IPS DF 19.7 (cell line): ENCODE data around the gene GP1BB.

Experiments used
- DNase-seq: peaks from one replicate; pipeline ENCODE4 v3.0.0-alpha.2; 2013; ENCODE audit warnings: low read depth, low spot score

GP1BB gene

DNA sequence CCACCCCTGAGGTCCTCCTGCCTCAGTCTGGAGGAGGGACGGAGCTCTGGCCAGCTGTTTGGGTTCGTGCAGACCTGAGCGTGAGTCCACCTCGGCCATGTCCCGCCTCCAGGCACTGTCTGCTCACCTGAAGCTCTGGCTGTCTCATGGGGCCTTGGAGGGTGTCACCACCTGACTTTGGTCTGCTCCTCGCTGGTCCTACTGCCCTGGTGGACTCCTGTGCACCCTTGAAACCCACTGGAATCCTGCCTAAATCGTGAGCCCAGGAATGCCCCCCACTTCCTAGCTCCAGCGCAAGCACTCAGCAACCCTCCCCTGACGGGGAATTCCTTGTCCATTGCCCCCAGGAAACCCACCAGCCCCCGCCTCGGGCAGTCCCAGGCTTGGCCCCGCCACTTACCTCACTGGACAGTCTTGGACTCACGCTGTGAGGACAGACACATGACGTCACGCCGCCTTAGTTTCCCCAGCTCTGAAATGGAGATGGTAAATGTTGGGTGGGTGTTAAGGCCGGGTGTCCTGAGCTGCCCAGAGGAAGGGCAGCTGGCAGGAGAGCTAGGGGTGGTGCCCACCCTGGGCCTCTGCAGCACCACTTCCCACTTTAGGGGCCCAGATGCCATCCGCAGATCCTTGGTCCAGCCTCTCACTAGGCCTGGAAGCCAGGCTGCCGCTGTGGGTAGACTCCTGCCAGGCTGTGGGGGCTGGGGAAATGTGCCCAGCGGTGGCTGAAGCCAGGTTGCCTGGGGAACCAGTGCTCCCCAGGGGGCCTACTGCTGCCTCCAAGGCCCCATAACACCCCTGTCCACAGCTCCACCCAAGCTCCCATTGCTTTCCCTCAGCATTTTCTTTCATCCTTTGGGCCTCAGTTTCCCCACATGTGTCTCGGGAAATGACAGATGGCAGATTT, 19.1 kb downstream of the GP1BB start:
- no peak for DNase-seq

DNA sequence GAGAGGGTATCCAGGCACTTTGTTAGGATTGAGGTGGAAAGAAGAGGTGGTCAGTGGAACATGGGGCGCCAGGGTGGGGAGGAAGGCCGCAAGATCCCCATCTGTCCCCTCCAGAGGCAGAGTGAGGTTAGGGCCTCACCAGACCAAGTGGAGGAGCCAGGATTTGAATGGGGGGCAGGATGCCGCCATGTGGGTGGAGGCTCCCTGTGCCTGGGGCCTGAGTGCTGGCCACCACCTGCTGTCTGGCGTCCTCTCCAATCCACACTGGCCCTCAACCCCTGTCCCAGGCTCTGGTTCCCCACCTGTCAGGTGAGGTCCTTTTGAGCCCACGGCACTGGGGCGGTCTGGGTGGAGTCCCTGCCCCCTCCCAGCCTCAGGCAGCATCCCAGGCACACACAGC, 19.7 kb downstream of the GP1BB start:
- no peak for DNase-seq

DNA sequence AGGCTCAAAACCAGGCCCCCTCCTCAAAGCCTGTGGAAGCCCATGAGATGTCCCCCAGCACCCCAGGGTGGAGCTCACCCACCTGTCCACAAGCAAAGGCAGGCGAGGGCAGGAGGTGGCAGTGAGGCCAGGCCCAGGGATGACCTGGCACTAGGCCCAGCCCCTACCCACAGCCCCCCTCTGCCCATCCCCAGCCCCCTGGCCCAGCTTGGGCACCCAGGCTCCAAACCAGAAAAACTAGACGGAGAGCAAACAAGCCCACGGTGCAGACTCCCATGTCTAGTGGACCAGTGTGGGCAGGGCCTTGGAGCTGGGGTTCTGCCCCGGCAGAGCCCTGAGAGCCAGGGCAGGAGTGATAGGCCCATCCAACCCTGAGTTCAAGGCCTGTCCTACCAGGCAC, 20.3 kb downstream of the GP1BB start:
- DNase-seq: no peak

DNA sequence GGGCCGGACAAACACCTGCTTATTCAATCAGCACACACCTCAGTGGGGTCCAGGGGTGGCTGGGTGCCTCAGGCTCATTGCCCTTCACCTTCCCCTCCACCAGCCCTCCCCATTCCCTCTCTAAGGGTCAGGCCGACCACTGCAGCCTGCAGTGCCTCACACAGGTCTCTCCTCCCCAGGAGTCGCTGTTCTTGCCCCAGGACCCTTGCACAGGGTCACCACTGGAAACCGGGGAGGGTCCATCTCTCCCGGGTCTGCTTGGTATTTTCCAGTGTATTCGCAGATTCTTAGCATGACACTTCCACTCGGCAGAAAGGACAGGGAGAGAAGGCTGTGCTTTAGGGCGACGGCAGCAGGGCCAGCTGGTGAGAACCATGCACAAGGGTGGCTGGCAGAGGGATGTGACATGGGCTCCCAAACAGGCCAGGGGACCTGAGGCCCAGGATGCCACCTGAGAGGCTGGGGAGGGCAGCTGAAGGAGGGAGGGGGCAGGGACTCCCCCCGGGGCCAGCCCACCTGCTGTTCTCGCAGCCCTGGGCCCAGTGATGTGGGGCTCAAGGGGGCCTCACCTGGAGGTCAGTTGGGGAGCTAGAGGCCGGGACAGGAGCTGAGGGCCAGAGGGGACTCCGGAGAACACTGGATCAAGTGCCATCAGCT, 21.1 kb downstream of the GP1BB start:
- no peak for DNase-seq

DNA sequence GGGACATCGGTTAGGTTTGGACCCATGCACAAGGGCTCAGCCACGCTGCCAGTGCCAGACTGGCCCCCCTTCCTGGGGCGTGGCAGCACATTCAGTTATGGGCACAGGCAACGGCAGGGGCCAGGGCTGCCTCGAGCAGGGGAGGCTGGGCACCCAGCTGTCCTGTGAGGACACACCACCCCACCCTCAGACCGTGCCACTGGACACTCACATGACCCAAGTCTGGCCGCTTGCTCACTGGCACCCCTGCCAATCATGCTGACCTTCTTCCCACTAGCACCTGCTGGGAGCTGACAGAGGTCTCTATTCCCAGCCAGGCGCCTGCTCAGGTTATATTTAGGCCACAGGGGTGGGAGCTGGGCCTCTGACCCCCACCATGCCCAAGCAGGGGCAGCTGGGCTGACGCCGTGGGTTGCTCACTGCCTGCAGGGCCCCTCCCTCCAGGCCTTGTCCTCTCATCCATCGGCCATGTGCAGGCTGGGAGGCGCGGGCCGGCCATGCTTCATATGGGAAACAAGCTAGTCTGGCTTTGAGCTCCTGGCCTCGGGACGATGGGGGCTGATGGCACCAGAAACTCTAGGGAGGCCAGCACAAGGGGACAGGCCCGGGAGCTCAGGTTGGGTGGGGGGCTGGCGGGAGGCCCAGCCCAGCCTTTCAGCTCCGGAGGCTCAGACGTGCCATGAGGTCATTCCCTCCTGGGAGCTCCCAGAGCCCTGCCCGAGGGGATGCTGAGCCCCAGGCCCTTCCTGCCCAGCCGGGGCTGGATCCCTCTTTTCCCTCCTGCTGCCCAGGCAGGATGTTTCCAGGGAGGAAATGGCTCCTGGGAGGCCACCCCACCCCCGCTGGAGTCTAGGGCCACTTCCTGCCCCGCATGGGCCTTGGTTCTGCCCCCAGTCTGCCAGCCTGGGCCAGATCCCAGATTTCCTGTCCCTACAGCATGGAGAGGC, 22.1 kb downstream of the GP1BB start:
- no peak for DNase-seq

DNA sequence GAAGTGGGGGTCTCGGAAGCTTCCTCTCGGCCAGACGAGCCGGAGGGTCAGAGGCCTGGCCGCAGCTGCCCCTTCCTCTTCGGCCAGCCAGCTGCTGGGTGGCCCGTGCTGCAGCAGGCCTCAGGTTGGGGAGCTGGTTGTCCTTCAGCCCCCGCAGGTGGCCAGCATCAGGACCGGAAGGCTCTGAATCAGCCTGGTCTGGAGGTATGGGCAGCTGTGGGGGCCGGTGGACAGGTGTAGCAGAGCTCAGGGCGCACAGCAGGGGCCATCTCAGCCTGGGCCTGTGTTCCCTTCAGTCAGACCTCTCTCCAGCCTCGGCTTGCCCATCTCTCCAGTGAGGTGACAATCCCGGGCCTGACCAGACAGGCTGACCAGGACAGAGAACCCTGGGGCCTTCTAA, 23.4 kb downstream of the GP1BB start:
- no peak for DNase-seq

DNA sequence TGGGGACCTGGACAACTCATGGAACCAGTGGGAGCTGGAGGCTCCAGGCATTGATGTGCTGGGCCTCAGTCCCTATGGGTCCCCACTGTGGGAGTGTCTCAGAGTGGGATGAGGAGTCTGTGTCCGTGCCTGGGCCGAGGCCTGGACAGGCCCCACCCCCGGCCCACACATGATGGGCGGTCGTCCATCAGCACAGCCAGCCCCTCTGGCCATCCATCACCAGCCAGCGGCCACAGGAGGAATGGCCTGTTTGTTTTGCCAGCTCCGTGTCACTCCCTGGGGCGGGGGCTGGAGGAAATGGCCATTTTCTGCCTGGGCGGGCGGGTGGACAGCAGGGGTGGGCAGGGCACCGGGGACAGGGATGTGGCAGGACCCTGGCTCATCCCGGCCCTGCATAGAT, 24.2 kb downstream of the GP1BB start:
- DNase-seq: no peak

DNA sequence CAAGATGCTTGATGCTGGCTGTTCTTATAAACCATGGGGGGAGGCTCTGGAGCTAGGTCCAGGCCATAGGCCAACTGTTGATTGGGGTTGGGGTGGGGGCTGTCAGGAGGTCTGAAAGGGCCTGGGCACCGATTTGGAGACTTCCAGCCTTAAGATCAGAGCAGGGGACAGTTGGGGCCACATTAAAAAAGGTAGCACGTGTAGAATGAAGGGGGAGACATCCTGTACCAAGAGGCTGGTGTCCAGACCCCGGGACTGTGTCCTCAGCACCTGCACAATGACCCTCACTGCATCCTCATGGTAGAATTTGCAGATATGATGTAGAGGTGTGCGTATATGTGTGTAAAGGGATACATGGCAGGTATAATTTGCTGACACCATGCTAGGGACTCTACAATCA, 24.8 kb downstream of the GP1BB start:
- no peak for DNase-seq

DNA sequence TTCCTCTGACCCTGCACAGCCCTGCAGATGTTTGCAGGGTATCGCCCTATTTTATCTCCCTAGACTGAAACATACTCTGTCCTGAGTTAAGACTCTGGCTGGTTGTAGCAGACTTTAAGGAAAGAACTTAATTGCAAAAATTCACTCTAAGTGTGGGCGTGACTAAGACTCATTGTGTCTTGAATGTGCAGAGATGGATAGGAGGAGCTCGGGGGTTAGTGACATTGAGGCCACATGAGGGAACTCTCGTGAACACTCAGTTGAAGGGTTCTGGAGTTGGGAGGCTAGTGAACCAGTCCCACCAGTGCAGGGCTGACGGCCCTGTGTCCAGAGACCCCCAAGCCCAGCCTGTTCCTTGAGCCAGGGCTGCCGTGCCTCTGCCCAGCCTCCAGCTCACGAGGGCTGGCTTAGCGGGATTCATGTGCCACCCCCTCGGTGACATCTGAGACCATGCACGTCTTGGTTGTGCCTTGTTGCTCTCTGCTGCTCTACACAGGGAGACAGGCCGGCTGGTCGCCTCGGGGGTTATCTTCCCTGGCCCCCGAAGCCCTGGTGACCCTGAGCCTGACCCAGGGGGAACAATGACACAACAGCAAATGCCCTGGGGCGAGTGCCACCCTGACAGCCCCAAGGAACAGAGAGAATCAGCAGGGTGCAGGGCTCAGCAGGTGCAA, 25.8 kb downstream of the GP1BB start:
- DNase-seq: no peak

DNA sequence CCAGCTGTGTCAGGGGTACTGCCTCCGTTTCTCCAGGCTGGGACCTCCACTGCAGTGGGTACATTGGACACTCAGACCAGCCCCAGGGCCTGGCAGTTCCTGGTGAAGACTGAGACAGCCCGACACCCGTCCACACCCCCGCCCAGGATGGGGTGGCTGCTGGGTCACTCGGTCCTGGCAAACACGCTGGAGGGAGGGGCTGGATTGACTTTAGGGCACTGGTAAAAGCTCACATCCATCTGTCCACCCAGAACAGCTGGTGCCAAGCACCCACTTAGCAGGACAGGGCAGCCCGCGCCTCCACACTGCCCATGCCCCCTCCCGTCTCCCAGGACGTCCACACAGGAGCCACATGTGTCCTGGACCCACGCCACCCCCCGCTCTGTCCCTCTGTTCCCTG, 26.5 kb downstream of the GP1BB start:
- no peak for DNase-seq

DNA sequence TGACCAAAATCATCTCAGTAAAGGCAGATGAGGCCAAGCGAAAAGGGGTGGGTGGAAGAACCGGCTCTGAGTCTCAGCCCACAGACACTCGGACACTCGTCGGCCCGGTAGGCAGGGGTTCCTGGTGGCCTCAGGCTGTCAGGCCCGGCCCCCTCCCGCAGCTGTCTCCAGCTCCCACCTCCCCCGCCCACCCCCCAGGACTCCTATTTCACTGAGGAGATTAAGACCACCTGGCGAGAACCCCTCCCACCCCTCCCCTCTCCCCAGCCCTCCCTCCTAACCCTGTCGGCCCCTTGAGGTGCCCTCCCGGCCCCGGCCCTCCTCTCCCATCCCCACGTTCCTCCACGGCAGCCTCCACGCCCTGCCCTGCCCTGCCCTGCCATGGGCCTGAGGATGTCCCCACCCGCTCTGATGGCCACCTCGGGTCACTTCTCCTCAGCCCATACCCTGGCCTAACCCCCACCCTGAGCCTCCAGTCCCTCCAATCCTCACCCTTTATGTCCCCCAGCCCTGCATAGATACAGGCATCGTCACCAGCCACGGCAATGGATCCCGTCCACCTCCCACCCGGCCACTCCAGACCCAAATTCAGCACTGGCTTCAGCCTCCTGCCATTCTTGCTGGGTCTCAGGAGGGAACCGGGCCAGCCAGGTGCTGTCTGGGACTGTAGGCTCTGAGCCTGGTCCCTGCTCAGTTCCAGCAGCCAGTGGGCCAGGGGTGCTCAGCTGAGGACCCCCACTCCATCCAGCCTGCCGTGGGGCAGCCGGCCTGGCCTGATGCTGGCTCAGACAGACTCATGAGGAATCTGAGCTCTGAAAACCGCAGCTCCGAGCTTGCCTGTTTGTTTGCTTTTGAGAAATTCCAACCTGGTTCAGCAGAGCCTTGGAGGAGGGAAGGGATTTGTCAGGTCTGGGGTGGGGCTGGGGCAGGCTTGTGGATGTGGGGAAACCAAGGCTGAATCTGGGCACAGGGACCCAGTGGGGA, 27.5 kb downstream of the GP1BB start:
- no peak for DNase-seq

DNA sequence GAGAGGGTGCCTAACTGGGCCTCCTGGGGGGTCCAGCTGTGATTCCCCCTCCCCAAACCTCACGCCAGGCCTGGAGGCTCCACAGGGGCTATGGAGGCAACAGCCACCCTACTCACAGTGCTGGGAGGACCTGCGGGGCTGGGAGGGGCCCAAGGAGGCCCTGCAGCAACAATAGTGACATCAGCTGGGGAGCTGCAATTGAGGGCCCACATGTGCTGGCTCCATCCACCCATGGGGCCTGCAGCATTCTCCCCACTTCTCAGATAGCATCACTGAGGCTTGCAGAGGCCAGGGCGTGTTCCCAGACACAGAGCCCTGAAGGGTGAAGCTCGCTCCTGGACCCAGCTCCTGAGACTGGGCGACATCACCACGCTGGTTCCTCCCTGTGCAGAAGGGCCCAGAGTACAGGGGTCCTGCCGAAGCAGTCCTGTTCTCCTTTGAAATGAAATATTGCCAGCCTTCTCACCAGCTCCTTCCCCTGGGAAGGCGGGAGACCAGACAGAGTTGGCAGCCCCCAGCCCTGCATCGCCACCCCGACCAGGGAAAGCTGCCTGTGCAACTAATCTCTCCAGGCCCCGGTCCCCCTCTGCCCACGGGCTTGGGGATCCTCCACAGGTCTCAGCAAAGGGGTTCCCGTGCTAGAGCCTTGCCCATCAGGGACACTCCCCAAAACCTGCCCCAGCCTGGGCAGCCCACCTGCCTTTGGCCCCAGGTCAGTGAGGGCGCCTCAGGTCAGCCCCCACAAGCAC, 28.3 kb downstream of the GP1BB start:
- DNase-seq: no peak

DNA sequence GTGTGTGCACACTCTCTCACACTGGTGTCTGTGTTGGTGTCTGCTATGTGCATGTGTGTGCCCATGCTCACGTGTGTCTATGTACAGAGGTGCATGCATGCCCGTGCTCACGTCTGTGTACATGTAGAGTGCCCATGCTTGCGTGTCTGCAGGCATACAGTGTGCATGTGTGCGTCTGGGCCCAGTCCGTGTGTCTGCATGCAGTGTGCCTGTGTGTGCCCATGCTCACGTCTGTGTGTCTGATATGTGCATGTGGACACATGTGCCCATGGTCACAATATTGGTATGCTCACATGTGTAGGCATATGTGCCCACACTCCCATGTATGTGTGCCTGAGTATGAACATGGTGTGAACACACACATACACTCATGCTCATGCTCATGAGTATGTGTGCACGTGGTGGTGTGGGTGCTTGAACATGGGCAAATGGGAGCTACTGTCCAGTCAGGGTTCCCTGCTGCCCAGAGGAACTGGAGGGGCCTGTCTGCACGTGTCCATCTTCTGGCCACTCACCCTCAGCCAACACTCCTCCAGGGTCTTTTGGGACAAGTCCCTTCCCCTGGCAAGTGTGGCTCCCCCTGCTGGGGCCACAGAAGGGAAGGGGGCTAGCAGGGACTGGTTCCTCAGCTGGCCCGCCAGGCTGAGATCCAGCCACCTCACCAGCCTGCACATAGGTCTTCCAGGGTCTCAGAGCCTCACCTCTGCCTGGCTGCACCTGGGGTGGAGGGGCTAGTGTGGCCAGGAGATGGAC, 29.9 kb downstream of the GP1BB start:
- no peak for DNase-seq

DNA sequence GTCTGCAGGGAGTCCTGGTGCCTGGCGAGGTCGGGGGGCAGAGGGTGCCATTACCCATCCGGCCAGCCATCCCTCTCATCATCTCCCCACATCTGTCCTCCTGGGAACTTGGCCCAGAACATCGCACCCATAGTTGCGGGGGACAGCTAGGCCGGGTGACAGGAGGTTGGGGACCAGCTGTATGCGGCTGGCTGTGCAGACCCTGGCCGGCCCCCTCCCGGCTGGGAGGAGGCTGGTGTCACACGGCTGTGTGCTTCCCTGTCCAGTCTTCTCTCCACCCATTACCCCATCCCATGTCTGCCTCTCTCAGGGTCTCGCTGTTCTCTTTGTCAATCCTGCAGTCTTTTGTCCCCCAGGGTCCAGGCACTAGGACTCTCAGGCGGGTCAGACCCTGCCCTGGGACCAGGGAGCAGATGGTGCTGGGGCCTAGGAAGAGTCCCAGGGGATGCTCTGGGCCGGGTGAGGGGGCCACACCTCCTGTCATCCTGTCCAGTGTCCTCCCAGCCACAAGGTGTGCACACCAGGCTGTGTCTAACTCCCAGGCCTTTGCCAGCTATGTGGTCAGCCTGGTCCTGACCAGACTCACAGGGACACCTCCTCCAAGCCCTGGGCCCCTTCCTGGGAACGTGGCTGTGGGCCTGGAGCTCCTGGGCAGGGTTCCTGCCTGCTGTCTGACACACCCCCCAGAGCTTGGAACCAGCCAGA, 30.8 kb downstream of the GP1BB start:
- no peak for DNase-seq

DNA sequence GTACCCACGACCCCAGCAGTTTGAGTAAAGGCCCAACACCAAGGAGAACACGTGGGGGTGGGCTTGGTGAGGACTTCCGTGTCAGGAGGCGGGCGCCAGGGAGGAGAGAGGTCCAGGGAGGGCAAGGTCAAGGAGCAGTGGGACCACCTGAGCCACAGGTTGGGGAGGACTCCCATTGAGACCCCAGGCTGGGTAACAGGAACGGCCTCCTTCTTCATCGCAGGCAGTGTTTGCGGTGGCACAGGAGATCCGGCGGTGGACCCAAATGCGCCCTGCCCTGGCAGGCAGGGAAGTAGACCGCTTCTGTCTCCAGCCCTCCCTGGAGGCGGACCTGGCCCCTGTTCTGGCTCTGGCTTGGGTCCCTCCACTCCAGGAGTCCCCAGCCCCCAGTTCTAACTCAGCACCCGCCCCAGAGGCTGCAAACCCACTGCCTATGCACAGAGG, 31.4 kb downstream of the GP1BB start:
- DNase-seq: no peak

DNA sequence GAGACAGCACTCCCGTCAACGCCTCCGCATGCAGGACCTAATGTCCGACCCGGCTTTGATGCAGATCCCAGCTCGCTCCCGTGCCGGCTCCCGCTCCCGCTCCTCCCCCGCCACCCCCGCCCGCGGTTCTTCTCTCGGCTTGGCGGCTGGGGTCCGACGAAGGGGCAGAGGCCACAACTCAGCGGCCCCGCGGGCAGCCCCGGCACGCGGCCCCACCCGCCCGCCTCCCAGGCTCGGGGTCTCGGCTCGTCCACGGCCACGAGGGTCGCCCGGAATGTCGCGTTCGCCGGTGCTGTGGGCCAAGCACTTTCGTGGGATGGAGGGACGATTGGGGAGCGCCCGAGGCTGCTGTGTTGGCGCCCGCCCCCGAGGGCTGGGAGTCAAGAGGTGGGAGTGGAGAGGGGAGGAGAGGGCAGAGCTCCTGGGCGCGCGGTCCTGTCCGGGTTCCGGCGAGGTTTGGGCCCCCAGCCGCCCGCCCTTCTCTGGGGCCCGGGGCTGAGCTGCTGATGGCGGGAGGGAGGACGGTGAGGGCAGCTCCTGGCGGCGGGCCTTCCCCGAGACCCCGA, 31.9 kb downstream of the GP1BB start:
- no peak for DNase-seq

DNA sequence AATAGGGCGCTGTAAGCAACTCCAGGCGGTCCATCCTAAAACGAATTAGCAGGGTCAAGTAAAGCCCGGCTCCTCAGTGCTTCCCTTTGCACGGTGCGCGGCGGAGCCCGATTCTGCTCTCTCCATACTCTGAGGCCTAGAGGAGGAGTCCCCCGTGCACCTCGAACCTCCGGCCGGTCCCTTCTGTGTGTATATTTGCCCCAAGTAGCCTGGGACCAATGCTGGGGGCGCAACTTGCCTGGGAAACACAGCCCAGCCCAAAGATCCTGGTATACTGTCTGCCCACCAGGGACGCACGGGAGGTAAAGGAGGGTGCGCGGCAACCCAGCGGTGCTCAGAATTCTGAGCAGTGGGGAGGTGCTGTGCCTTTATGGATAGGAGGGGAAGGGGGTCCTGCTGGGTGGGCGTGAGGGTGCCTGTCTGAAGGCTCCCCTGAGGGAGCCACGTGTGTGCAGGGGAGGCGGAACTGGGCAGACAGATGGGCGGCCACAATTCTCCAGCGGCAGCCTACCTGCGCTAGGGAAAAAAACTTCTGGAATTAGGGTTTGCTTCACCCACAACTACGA, 32.5 kb downstream of the GP1BB start:
- DNase-seq: no peak
